Measurements from ENCODE around the gene KCNQ1.

- TF ChIP-seq POLR2A (IDR thresholded peaks at IDR 0.05): no peak
- TF ChIP-seq, protein P1, sequence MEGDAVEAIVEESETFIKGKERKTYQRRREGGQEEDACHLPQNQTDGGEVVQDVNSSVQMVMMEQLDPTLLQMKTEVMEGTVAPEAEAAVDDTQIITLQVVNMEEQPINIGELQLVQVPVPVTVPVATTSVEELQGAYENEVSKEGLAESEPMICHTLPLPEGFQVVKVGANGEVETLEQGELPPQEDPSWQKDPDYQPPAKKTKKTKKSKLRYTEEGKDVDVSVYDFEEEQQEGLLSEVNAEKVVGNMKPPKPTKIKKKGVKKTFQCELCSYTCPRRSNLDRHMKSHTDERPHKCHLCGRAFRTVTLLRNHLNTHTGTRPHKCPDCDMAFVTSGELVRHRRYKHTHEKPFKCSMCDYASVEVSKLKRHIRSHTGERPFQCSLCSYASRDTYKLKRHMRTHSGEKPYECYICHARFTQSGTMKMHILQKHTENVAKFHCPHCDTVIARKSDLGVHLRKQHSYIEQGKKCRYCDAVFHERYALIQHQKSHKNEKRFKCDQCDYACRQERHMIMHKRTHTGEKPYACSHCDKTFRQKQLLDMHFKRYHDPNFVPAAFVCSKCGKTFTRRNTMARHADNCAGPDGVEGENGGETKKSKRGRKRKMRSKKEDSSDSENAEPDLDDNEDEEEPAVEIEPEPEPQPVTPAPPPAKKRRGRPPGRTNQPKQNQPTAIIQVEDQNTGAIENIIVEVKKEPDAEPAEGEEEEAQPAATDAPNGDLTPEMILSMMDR (IDR thresholded peaks at IDR 0.05): no peak
Observed at GRCh38 chr11:2835751-2836150, 390.9 kb downstream of the KCNQ1 start.

Data from body of pancreas (tissue), 4 donors.